Activated T-helper 1 cell treated with anti-CD3 and anti-CD28 coated beads, Interleukin-12 subunit alpha, Interleukin-12 subunit beta, Interleukin-2, Interleukin-4 antibody, amounts not matched to agents 30 ng/mL and 10 ng/mL and 1 ng/mL, durations not matched to agents 14 hours and 24 hours and 36 hours (primary cell): Measurements from ENCODE around the gene PEAK3. TPM values are rescaled to one million over a fixed set of nuclear protein-coding genes. Genes with fewer than 3 reads are reported as not detected.

Source experiments
- DNase-seq: peaks from one replicate; pipeline ENCODE4 v3.0.0; 2021; ENCODE audit warnings: low spot score
- H3K27ac Mint-ChIP-seq: one replicate; pipeline ENCODE4 v1.8.0; 2021; ENCODE audit warnings: mild to moderate bottlenecking, mixed read lengths
- H3K27me3 Mint-ChIP-seq: one replicate; pipeline ENCODE4 v1.8.0; 2022; ENCODE audit warnings: mild to moderate bottlenecking, moderate library complexity, mixed read lengths; ENCODE audit not compliant: insufficient read depth
- H3K36me3 Mint-ChIP-seq: one replicate; pipeline ENCODE4 v1.8.0; 2021; ENCODE audit warnings: low read depth, mixed read lengths
- H3K4me1 Mint-ChIP-seq: one replicate; pipeline ENCODE4 v1.8.0; 2021; ENCODE audit warnings: low read depth, mixed read lengths
- H3K4me3 Mint-ChIP-seq: one replicate; pipeline ENCODE4 v1.8.0; 2021; ENCODE audit warnings: mild to moderate bottlenecking, moderate library complexity, mixed read lengths
- H3K9me3 Mint-ChIP-seq: one replicate; pipeline ENCODE4 v1.8.0; 2021; ENCODE audit warnings: mixed read lengths
- intact Hi-C: fragments of 100-400 bp; cut with micrococcal nuclease; formaldehyde crosslinking; loops from one replicate; pipeline ENCODE4 v1.15.1; 2024
- total RNA-seq: library from RNA; stranded (reverse); gene quantifications from 2 replicates; pipeline ENCODE4 v1.2.3, GENCODE V29; 2022

The PEAK3 gene
- total RNA-seq, 1 donor from 2014 or later = 0.16 TPM

GRCh38 chr19:2237051-2237868 lies 44.7 kb downstream of the PEAK3 start:
- H3K4me3 Mint-ChIP-seq = peak overlapping the region; percentile 96
- peaks cover 57% of the 10 kb centered on the region for H3K4me1 Mint-ChIP-seq
- H3K27me3 Mint-ChIP-seq = peaks cover 4% of the 10 kb centered on the region
- peak overlapping the region; percentile 92 for H3K27ac Mint-ChIP-seq
- intact Hi-C loops = loop anchor here (2.0 kb wide), 1 partner anchor 90 kb away; no protein-coding TSS in a partner anchor
- H3K36me3 Mint-ChIP-seq = peaks cover 43% of the 10 kb centered on the region
- H3K9me3 Mint-ChIP-seq = no peaks in the 10 kb centered on the region
- no peak for DNase-seq

DNA sequence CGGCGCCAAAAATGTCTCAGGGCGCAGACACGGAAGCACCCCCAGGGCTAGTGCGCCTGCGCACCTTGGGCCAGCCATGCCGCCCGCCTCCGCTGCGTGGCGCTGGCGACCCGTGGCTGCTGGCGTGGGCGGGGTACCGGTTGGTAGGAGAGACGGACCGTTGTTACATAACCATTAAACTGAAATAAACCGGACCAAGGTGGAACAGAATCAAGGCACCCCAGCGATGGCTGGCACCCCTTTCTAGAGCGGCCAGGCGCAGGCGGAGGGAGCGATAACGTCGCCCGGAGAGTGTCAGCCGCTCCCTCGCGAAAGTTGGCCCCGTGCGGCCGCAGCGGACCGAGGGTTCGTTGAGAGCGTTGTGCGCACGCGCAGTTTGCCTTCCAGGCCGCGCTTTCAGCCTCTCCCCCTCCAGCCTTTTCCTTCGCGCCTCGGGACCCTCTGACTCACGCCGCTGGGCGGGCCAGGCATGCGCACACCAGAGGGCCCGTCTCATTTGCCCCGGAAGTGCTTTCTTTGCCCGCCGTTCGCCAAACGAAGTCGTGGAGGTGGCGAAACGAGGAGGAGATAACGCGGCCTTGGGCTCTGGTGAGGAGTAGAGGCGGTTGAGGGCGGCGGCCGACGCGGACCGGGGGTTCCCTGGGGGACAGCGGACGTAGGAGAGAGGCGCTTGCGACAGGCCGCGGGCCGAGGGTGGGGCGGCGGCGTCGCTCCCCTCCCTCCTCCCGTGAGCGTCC lies 45.5 kb downstream of the PEAK3 start, which contains the start of the genes PLEKHJ1 and SF3A2:
Gene PLEKHJ1, minus strand, starts transcription at position 16 of the 737 bp plus-strand sequence. CDS start 81 bp downstream, outside the sequence.
Gene SF3A2, plus strand, starts transcription at position 511 of the 737 bp plus-strand sequence. CDS start 6,595 bp downstream, outside the sequence.
- H3K27me3 Mint-ChIP-seq = peaks cover 4% of the 10 kb centered on the region
- no peaks in the 10 kb centered on the region for H3K9me3 Mint-ChIP-seq
- peaks cover 56% of the 10 kb centered on the region for H3K4me1 Mint-ChIP-seq
- peak within 1 kb of the TSS; percentile 96 for H3K27ac Mint-ChIP-seq
- intact Hi-C loops = loop anchor here (1.0 to 2.0 kb wide), 10 partner anchors 22 to 191 kb away; partner anchors contain the start of genes AP3D1, IZUMO4, MOB3A and TIMM13
- H3K4me3 Mint-ChIP-seq = peak within 1 kb of the TSS; percentile 97
- peaks cover 45% of the 10 kb centered on the region for H3K36me3 Mint-ChIP-seq
- peak; percentile 97 for DNase-seq

- peaks cover 56% of the 10 kb centered on the region for H3K4me1 Mint-ChIP-seq
- DNase-seq = no peak
- peaks cover 41% of the 10 kb centered on the region for H3K36me3 Mint-ChIP-seq
- peaks cover 4% of the 10 kb centered on the region for H3K27me3 Mint-ChIP-seq
- intact Hi-C loops = loop anchor here (1.0 to 2.0 kb wide), 10 partner anchors 22 to 191 kb away; partner anchors contain the start of genes AP3D1, IZUMO4, MOB3A and TIMM13
- peak overlapping the region; percentile 96 for H3K4me3 Mint-ChIP-seq
- no peaks in the 10 kb centered on the region for H3K9me3 Mint-ChIP-seq
- H3K27ac Mint-ChIP-seq = peak overlapping the region; percentile 96
These were observed 46.0 kb downstream of the PEAK3 start for GRCh38 chr19:2236064-2236313.

- intact Hi-C loops = loop anchor here (1.0 to 2.0 kb wide), 10 partner anchors 23 to 192 kb away; partner anchors contain the start of genes AP3D1, IZUMO4, MOB3A and TIMM13
- Mint-ChIP-seq H3K4me1 (peaks cover 51% of the 10 kb centered on the region), H3K4me3 (peak overlapping the region; percentile 97), H3K27me3 (peaks cover 4% of the 10 kb centered on the region), H3K9me3 (no peaks in the 10 kb centered on the region), H3K27ac (peak overlapping the region; percentile 94), H3K36me3 (peaks cover 40% of the 10 kb centered on the region)
- no peak for DNase-seq
These were observed 46.5 kb downstream of the PEAK3 start for GRCh38 chr19:2235381-2236063.

DNA sequence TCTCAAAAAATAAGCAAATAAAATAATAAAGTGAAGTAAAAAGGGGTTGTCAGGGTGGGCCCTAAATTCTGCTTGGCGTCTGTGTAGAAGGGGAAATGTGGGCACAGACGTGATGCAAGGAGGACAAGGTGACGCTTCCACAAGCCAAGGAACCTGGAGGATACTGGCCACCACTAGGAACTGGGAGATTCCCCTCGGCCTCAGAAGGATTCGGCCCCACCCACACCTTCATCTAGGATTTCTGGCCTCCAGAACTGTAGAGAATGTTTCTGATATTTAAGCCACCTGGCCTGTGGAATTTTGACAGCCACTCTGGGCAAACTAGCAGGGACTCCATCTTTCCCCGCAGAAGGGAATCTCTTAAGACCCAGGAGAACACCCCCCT lies 47.0 kb downstream of the PEAK3 start:
- peaks cover 40% of the 10 kb centered on the region for H3K36me3 Mint-ChIP-seq
- intact Hi-C loops = no loop called here
- peak overlapping the region; percentile 94 for H3K27ac Mint-ChIP-seq
- H3K9me3 Mint-ChIP-seq = no peaks in the 10 kb centered on the region
- peak overlapping the region; percentile 97 for H3K4me3 Mint-ChIP-seq
- no peak for DNase-seq
- H3K27me3 Mint-ChIP-seq = peaks cover 4% of the 10 kb centered on the region
- H3K4me1 Mint-ChIP-seq = peaks cover 47% of the 10 kb centered on the region

GRCh38 chr19:2233601-2234280 lies 48.2 kb downstream of the PEAK3 start:
- Mint-ChIP-seq H3K36me3 (peaks cover 38% of the 10 kb centered on the region), H3K4me1 (peaks cover 35% of the 10 kb centered on the region), H3K9me3 (no peaks in the 10 kb centered on the region), H3K4me3 (peak overlapping the region; percentile 97), H3K27me3 (peaks cover 4% of the 10 kb centered on the region), H3K27ac (peak overlapping the region; percentile 55)
- DNase-seq = no peak
- intact Hi-C loops = no loop called here

GRCh38 chr19:2232286-2233151 lies 49.5 kb downstream of the PEAK3 start:
- H3K27ac Mint-ChIP-seq = peak overlapping the region; percentile 48
- H3K27me3 Mint-ChIP-seq = peaks cover 4% of the 10 kb centered on the region
- no peak overlapping the region for H3K4me3 Mint-ChIP-seq
- H3K36me3 Mint-ChIP-seq = peaks cover 26% of the 10 kb centered on the region
- intact Hi-C loops = no loop called here
- no peaks in the 10 kb centered on the region for H3K9me3 Mint-ChIP-seq
- no peak for DNase-seq
- H3K4me1 Mint-ChIP-seq = peaks cover 23% of the 10 kb centered on the region

GRCh38 chr19:2231621-2232221 lies 50.3 kb downstream of the PEAK3 start:
- H3K27ac Mint-ChIP-seq = no peak overlapping the region
- H3K4me3 Mint-ChIP-seq = no peak overlapping the region
- peaks cover 26% of the 10 kb centered on the region for H3K36me3 Mint-ChIP-seq
- H3K27me3 Mint-ChIP-seq = peaks cover 4% of the 10 kb centered on the region
- DNase-seq = no peak
- H3K4me1 Mint-ChIP-seq = peaks cover 21% of the 10 kb centered on the region
- intact Hi-C loops = no loop called here
- no peaks in the 10 kb centered on the region for H3K9me3 Mint-ChIP-seq

GRCh38 chr19:2230807-2231533 lies 51.0 kb downstream of the PEAK3 start:
- no peaks in the 10 kb centered on the region for H3K27me3 Mint-ChIP-seq
- no peak overlapping the region for H3K4me3 Mint-ChIP-seq
- DNase-seq = no peak
- H3K9me3 Mint-ChIP-seq = no peaks in the 10 kb centered on the region
- peaks cover 15% of the 10 kb centered on the region for H3K4me1 Mint-ChIP-seq
- H3K27ac Mint-ChIP-seq = no peak overlapping the region
- peaks cover 23% of the 10 kb centered on the region for H3K36me3 Mint-ChIP-seq
- intact Hi-C loops = no loop called here

- peaks cover 24% of the 10 kb centered on the region for H3K36me3 Mint-ChIP-seq
- H3K9me3 Mint-ChIP-seq = no peaks in the 10 kb centered on the region
- H3K27me3 Mint-ChIP-seq = no peaks in the 10 kb centered on the region
- no peak overlapping the region for H3K27ac Mint-ChIP-seq
- no peak for DNase-seq
- intact Hi-C loops = no loop called here
- peaks cover 12% of the 10 kb centered on the region for H3K4me1 Mint-ChIP-seq
- H3K4me3 Mint-ChIP-seq = no peak overlapping the region
These were observed 51.9 kb downstream of the PEAK3 start for GRCh38 chr19:2230033-2230531.
